HepG2 (cell line): ENCODE results near the gene RPS28. TPM values are rescaled to one million over a fixed set of nuclear protein-coding genes. Genes with fewer than 3 reads are reported as not detected.
A peak's percentile ranks its signal among the peaks of the same experiment; 100 is the strongest.

Experiments used
- ATF6 ChIP-seq: sonication (generic); formaldehyde crosslinking; conservative IDR thresholded peaks from 2 replicates; pipeline ENCODE4 v1.4.0; 2020; ENCODE audit warnings: missing genetic modification reagents
- ETS1 ChIP-seq: sonication (generic); formaldehyde crosslinking; IDR thresholded peaks from 2 replicates; pipeline ENCODE4 v1.4.0; 2020; ENCODE audit warnings: missing genetic modification reagents
- FOXC1 ChIP-seq: sonication (generic); formaldehyde crosslinking; IDR thresholded peaks from 2 replicates; pipeline ENCODE4 v1.8.0; 2022; ENCODE audit warnings: mild to moderate bottlenecking, missing genetic modification reagents, borderline replicate concordance
- PRDM10 ChIP-seq: sonication (generic); formaldehyde crosslinking; IDR thresholded peaks from 2 replicates; pipeline ENCODE4 v1.4.0; 2020; ENCODE audit warnings: low read depth, missing genetic modification reagents
- UBTF ChIP-seq: sonication (generic); formaldehyde crosslinking; IDR thresholded peaks from 2 replicates; pipeline ENCODE4 v1.4.0; 2020; ENCODE audit warnings: mild to moderate bottlenecking, missing genetic modification reagents
- ZFP91 ChIP-seq: sonication (generic); formaldehyde crosslinking; IDR thresholded peaks from 2 replicates; pipeline ENCODE4 v1.9.0; 2022; ENCODE audit warnings: missing genetic modification reagents, mild to moderate bottlenecking, borderline replicate concordance
- ZHX1 ChIP-seq: sonication (generic); formaldehyde crosslinking; IDR thresholded peaks from 2 replicates; pipeline ENCODE4 v1.8.1; 2022; ENCODE audit warnings: low read depth, mild to moderate bottlenecking, missing genetic modification reagents
- ZNF652 ChIP-seq: IDR thresholded peaks from 2 replicates; pipeline ENCODE4 v1.6.1; 2016; ENCODE audit warnings: low read depth, borderline replicate concordance
- ZSCAN5A ChIP-seq: sonication (generic); formaldehyde crosslinking; IDR thresholded peaks from 2 replicates; pipeline ENCODE4 v1.8.0; 2022; ENCODE audit warnings: mild to moderate bottlenecking, missing genetic modification reagents, borderline replicate concordance
- ZZZ3 ChIP-seq: sonication (generic); formaldehyde crosslinking; IDR thresholded peaks from 2 replicates; pipeline ENCODE4 v1.4.0; 2020; ENCODE audit warnings: missing genetic modification reagents, mild to moderate bottlenecking, borderline replicate concordance
- polyA plus RNA-seq, 8 experiments: library from polyadenylated mRNA; depleted of rRNA in 3 of 8; stranded (reverse) in 7 of 8; unstranded in 1 of 8; fragments of >200 nt; fragmentation: Illumina TruSeq in 4 of 8; extraction: Trizol in 4 of 8; gene quantifications; 2 replicates each; pipeline versions ENCODE4 v1.2.1 to v1.2.3, GENCODE V29; 2011 to 2016; ENCODE audit warnings: low read depth in 4 of 8, missing spikeins in 1 of 8, mixed read lengths in 1 of 8; ENCODE audit not compliant: insufficient read depth in 1 of 8
- total RNA-seq, 5 experiments: library from RNA; depleted of rRNA; stranded (reverse); fragments of >200 nt; fragmentation: Illumina TruSeq; extraction: Trizol; gene quantifications; 2 replicates each; pipeline ENCODE4 v1.2.3, GENCODE V29; 2016; ENCODE audit warnings: low read depth in 1 of 5

Gene RPS28
- total and polyA plus RNA-seq, 2 of the 13 experiments (the other 11 are each of a cell fraction or from before 2014, with no cell fraction given) = 281 to 545 TPM

GRCh38 chr19:8340341-8341096 lies 19.2 kb downstream of the RPS28 start (continued):
- TF ChIP-seq ATF6 = no peak
- TF ChIP-seq ZSCAN5A (CRISPR knock-in tag) = no peak
- TF ChIP-seq PRDM10 = no peak
- TF ChIP-seq FOXC1 = no peak
- TF ChIP-seq UBTF (CRISPR knock-in tag) = peak; percentile 30; the same call in 1 of the 2 replicates
- TF ChIP-seq ZFP91 (CRISPR knock-in tag) = peak; percentile 43; the same call in 1 of the 2 replicates
- TF ChIP-seq ETS1 = no peak
- no peak for TF ChIP-seq ZZZ3 (CRISPR knock-in tag)
- TF ChIP-seq ZNF652 (CRISPR knock-in tag) = no peak
- no peak for TF ChIP-seq ZHX1 (CRISPR knock-in tag)
